GM21825 (cell line): ENCODE results near the gene GPR55.
A peak's percentile ranks its signal among the peaks of the same experiment; 100 is the strongest.

ENCODE experiments used
- ATAC-seq: cut with Tn5 transposase; IDR thresholded peaks from one replicate; pipeline ENCODE4 v1.9.1; 2021; ENCODE audit warnings: mild to moderate bottlenecking, moderate library complexity; ENCODE audit not compliant: unreplicated experiment

The GPR55 gene

GRCh38 chr2:230951396-230951795, 26.4 kb upstream of the GPR55 start:
- no peak for ATAC-seq

GRCh38 chr2:230950874-230951339, 25.9 kb upstream of the GPR55 start:
- no peak for ATAC-seq

- ATAC-seq, result peak; percentile 33
Observed at GRCh38 chr2:230949966-230950873, 25.2 kb upstream of the GPR55 start.

GRCh38 chr2:230947908-230948365, 22.9 kb upstream of the GPR55 start:
- ATAC-seq, result peak; percentile 38

- ATAC-seq, result no peak
Observed at GRCh38 chr2:230947235-230947576, 22.2 kb upstream of the GPR55 start.

GRCh38 chr2:230946429-230947234, 21.6 kb upstream of the GPR55 start:
- no peak for ATAC-seq

GRCh38 chr2:230944757-230945372, 19.8 kb upstream of the GPR55 start:
- no peak for ATAC-seq

GRCh38 chr2:230944123-230944653, 19.1 kb upstream of the GPR55 start:
- ATAC-seq, result no peak

- ATAC-seq, result peak; percentile 63
Observed at GRCh38 chr2:230942920-230943896, 18.2 kb upstream of the GPR55 start.

GRCh38 chr2:230942371-230942770, 17.3 kb upstream of the GPR55 start:
- no peak for ATAC-seq

GRCh38 chr2:230941202-230942180, 16.4 kb upstream of the GPR55 start:
- ATAC-seq, result no peak

GRCh38 chr2:230940471-230940815, 15.4 kb upstream of the GPR55 start:
- no peak for ATAC-seq

GRCh38 chr2:230939691-230940470, 14.8 kb upstream of the GPR55 start:
- ATAC-seq, result no peak

GRCh38 chr2:230939066-230939591, 14.1 kb upstream of the GPR55 start:
- no peak for ATAC-seq

- ATAC-seq, result no peak
Observed at GRCh38 chr2:230938516-230939065, 13.5 kb upstream of the GPR55 start.

- ATAC-seq, result no peak
Observed at GRCh38 chr2:230938098-230938497, 13.1 kb upstream of the GPR55 start.

- ATAC-seq, result no peak
Observed at GRCh38 chr2:230937362-230937761, 12.3 kb upstream of the GPR55 start.
